CD4-positive, alpha-beta memory T cell (primary cell): ENCODE results near the gene GRHL3. TPM values are rescaled to one million over a fixed set of nuclear protein-coding genes. Genes with fewer than 3 reads are reported as not detected.

ENCODE experiments used
- CTCF ChIA-PET: fragments of 350-600 bp; sonication (Branson Sonifier 250); formaldehyde crosslinking; loops from one replicate; lab custom pipeline; 2021; ENCODE audit warnings: inconsistent platforms; ENCODE audit not compliant: partially characterized antibody; lab: Charles Lee
- POLR2A ChIA-PET: fragments of 350-600 bp; sonication (Branson Sonifier 250); formaldehyde crosslinking; loops from one replicate; lab custom pipeline; 2021; ENCODE audit not compliant: partially characterized antibody; lab: Charles Lee
- DNase-seq, 5 donors: peaks; one replicate each; pipeline versions ENCODE4 v3.0.0 to v3.0.0-alpha.2; 2020 to 2022; ENCODE audit warnings: mixed read lengths in 1 of 5
- H3K27ac ChIP-seq: one replicate; pipeline ENCODE4 v1.7.0; 2013; ENCODE audit warnings: low read depth, low read length
- H3K27me3 ChIP-seq: 2 replicates; pipeline ENCODE4 v1.7.0; 2013; ENCODE audit warnings: mild to moderate bottlenecking, low read length, moderate library complexity; ENCODE audit not compliant: insufficient read depth
- H3K36me3 ChIP-seq: 2 replicates; pipeline ENCODE4 v1.7.0; 2013; ENCODE audit warnings: mild to moderate bottlenecking, low read length, moderate library complexity; ENCODE audit not compliant: insufficient read depth
- H3K4me1 ChIP-seq: 2 replicates; pipeline ENCODE4 v1.7.0; 2013; ENCODE audit warnings: mild to moderate bottlenecking, low read length, moderate library complexity; ENCODE audit not compliant: insufficient read depth
- H3K4me3 ChIP-seq, 2 donors: one replicate each; pipeline ENCODE4 v1.7.0; 2013; ENCODE audit warnings: low read length in 2 of 2, mild to moderate bottlenecking in 1 of 2
- H3K9me3 ChIP-seq, 2 donors: one replicate each; pipeline ENCODE4 v1.7.0; 2013; ENCODE audit warnings: low read length in 2 of 2, control low read depth in 1 of 2; ENCODE audit not compliant: control insufficient read depth in 1 of 2
- H3K27ac Mint-ChIP-seq, 7 donors: one replicate each; pipeline ENCODE4 v1.8.0; 2020 to 2021; ENCODE audit warnings: mixed read lengths in 7 of 7, mild to moderate bottlenecking in 6 of 7, inconsistent platforms in 3 of 7, moderate library complexity in 3 of 7
- H3K27me3 Mint-ChIP-seq, 2 donors: one replicate each; pipeline ENCODE4 v1.8.0; 2020 to 2021; ENCODE audit warnings: mixed read lengths in 2 of 2
- H3K36me3 Mint-ChIP-seq, 2 donors: one replicate each; pipeline ENCODE4 v1.8.0; 2020 to 2021; ENCODE audit warnings: mixed read lengths in 2 of 2, inconsistent platforms in 1 of 2, mild to moderate bottlenecking in 1 of 2
- H3K4me1 Mint-ChIP-seq, 4 donors: one replicate each; pipeline ENCODE4 v1.8.0; 2020 to 2021; ENCODE audit warnings: mixed read lengths in 4 of 4, mild to moderate bottlenecking in 1 of 4
- H3K4me3 Mint-ChIP-seq, 8 donors: one replicate each; pipeline ENCODE4 v1.8.0; 2020 to 2021; ENCODE audit warnings: mixed read lengths in 8 of 8, mild to moderate bottlenecking in 7 of 8, moderate library complexity in 6 of 8, inconsistent platforms in 3 of 8
- H3K9me3 Mint-ChIP-seq, 8 donors: one replicate each; pipeline ENCODE4 v1.8.0; 2020 to 2021; ENCODE audit warnings: mixed read lengths in 8 of 8, mild to moderate bottlenecking in 5 of 8, inconsistent platforms in 3 of 8, moderate library complexity in 1 of 8
- intact Hi-C: fragments of 100-400 bp; cut with micrococcal nuclease; formaldehyde crosslinking; loops from one replicate; pipeline ENCODE4 v1.15.1; 2023
- polyA plus RNA-seq, 2 donors: library from polyadenylated mRNA; unstranded; fragments of 300-500 nt; fragmentation: Illumina TruSeq; gene quantifications; one replicate each; pipeline ENCODE4 v1.2.3, GENCODE V29; 2021
- total RNA-seq, 2 experiments: library from RNA; stranded (reverse); gene quantifications; one replicate each; pipeline ENCODE4 v1.2.3, GENCODE V29; 2021

Gene GRHL3
- total and polyA plus RNA-seq, 4 experiments from 2014 or later = not detected

DNA sequence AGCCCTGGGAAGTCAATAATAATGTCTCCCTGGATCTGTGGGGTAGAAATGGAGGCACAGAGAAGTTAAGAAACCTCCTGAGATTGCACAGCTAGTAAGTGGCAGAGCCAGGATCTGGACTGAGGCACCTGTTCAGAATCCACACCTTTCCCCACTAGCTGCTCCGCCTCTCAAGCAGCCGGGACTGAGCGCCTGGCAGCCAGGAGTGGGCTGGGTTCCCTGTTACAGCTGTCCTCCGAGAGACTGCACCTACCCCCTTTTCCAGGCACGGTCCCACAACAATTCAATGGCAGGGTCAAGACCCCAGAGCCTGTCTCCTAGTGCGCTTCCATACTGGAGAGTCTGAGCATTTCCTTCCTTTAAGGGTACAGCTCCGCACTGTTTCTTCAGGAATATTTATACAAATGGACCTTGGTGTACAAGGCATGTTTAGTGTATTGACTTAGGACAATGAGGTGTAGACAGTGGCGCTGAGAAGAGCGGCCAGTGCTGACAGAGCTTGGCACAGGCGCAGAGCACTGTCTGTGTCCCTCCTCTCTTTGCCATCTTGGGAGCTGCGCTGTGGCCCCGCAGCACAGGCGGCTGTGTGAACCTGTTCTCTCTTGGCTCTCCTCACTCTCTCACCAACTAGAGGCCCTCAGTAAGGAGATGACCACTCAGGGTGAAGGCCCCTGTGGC, 24.4 kb downstream of the GRHL3 start:
- intact Hi-C loops = no loop called here
- Histone ChIP-seq H3K36me3 (no peaks in the 10 kb centered on the region), H3K27ac (no peak overlapping the region), H3K4me1 (no peaks in the 10 kb centered on the region), H3K4me3 (no peak overlapping the region), H3K9me3 (no peaks in the 10 kb centered on the region), H3K27me3 (peaks cover 4% of the 10 kb centered on the region)
- Mint-ChIP-seq H3K4me1 (no peaks in the 10 kb centered on the region), H3K27me3 (peaks cover 0 to 1% of the 10 kb centered on the region in 2 donors), H3K9me3 (no peaks in the 10 kb centered on the region), H3K4me3 (no peak overlapping the region), H3K36me3 (no peaks in the 10 kb centered on the region), H3K27ac (no peak overlapping the region)
- ChIA-PET POLR2A (no interaction called here), CTCF (no interaction called here)
- no peak for DNase-seq

DNA sequence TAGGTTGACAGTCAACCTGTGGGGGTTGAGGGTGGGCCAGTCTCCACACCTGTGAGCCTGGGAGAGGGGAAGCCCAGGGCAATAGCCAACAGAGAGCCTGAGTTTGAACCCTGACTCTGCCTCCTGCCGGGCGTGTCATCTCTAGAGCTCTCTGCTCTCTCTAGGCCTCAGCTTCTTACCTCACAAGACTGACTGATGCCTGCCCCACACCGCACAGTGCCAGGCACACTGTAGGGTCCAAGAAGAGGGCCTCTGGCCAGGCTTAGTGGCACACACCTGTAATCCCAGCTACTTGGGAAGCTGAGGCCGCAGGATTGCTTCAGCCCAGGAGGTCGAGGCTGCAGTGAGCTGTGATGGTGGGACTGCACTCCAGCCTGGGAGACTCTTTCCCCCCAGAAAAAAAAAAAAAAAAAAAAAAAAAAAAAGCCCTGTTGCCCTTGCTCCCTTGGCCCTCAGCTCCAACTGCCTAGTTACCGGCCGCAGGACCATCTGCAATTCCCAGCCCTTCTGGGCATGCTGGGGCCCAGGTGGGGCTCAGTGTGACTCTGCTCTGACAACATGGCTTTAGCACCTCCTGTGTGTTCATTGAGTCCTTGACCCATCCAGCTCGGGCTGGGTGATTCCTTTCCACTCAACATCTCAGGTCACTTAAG, 25.1 kb downstream of the GRHL3 start:
- Mint-ChIP-seq H3K27me3 (peaks cover 0 to 1% of the 10 kb centered on the region in 2 donors), H3K36me3 (no peaks in the 10 kb centered on the region), H3K27ac (no peak overlapping the region), H3K9me3 (no peaks in the 10 kb centered on the region), H3K4me3 (no peak overlapping the region), H3K4me1 (no peaks in the 10 kb centered on the region)
- H3K4me3 ChIP-seq = no peak overlapping the region
- no peak for DNase-seq
- no peak overlapping the region for H3K27ac ChIP-seq
- ChIA-PET CTCF (no interaction called here), POLR2A (no interaction called here)
- H3K27me3 ChIP-seq = peaks cover 4% of the 10 kb centered on the region
- intact Hi-C loops = no loop called here
- H3K36me3 ChIP-seq = no peaks in the 10 kb centered on the region
- no peaks in the 10 kb centered on the region for H3K4me1 ChIP-seq
- no peaks in the 10 kb centered on the region for H3K9me3 ChIP-seq

DNA sequence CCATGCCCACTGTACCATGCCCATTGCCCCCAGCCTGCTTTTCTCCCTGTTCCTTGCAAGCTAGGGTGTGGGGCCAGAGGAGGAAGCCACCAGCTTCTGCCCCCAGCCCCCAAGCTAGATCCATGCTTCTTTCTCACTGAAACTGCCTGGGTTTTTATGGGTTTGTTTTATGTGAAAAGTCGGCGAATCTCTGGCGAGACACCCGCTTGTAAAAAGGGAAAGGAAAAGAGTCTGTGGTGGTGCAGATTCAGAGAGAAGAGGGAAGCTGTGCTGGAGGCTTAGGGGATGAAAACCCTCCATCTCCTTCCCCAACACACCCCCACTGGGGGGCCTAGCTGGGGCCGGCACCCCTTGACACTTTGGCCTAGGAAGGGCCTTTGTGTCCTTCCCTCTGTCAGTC, 26.2 kb downstream of the GRHL3 start:
- H3K36me3 Mint-ChIP-seq = no peaks in the 10 kb centered on the region
- Histone ChIP-seq H3K4me1 (no peaks in the 10 kb centered on the region), H3K27me3 (peaks cover 4% of the 10 kb centered on the region), H3K36me3 (no peaks in the 10 kb centered on the region), H3K9me3 (no peaks in the 10 kb centered on the region), H3K4me3 (no peak overlapping the region), H3K27ac (no peak overlapping the region)
- intact Hi-C loops = no loop called here
- H3K27ac Mint-ChIP-seq = no peak overlapping the region
- no peak for DNase-seq
- peaks cover 0 to 5% (median under 1%) of the 10 kb centered on the region in 4 donors for H3K4me1 Mint-ChIP-seq
- H3K4me3 Mint-ChIP-seq = no peak overlapping the region
- ChIA-PET CTCF (no interaction called here), POLR2A (no interaction called here)
- peaks cover 0 to 1% of the 10 kb centered on the region in 2 donors for H3K27me3 Mint-ChIP-seq
- H3K9me3 Mint-ChIP-seq = no peaks in the 10 kb centered on the region

DNA sequence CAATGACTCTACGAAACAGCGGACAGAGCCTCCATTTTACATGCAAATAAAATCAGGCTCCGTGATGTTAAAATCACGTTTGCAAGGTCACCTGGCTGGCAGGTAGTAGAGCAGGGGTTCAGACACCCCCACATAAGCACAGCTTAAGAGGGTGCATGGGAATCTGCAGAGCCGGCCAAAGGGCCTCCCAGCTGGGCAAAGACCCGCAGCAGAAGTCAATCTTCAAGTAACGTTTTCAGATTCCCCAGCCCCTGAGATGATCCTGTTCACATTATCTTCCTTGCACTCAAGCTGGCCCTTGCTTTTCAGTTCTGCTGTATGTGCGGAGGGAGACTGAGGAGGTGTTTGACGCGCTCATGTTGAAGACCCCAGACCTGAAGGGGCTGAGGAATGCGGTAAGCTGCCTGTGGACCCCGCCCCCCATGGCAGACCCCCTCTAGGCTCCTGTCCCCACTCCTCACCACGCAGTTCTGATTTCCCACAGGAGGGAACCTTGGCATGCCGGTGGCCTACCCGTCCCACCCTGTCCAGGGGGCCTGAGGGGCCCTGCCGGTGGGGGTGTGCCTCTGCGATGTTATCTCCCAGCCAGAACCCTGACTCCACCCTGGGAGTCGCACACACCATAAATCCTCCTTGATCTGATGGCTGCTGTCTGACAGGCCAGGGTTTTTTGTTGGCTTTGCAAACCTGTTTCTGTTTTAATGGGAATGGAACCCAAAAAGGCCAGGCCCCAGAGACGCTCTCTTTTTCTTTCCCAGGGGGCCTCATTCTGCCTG, 28.2 kb downstream of the GRHL3 start:
- intact Hi-C loops = no loop called here
- Mint-ChIP-seq H3K4me3 (no peak overlapping the region), H3K27me3 (peaks cover 0 to 1% of the 10 kb centered on the region in 2 donors), H3K4me1 (peaks cover 13 to 24% (median 14%) of the 10 kb centered on the region in 4 donors), H3K9me3 (no peaks in the 10 kb centered on the region), H3K36me3 (no peaks in the 10 kb centered on the region), H3K27ac (no peak overlapping the region)
- Histone ChIP-seq H3K27ac (no peak overlapping the region), H3K4me1 (peaks cover 8% of the 10 kb centered on the region), H3K27me3 (peaks cover 4% of the 10 kb centered on the region), H3K4me3 (no peak overlapping the region), H3K9me3 (no peaks in the 10 kb centered on the region), H3K36me3 (no peaks in the 10 kb centered on the region)
- CTCF ChIA-PET = no interaction called here
- no peak for DNase-seq
- POLR2A ChIA-PET = no interaction called here

DNA sequence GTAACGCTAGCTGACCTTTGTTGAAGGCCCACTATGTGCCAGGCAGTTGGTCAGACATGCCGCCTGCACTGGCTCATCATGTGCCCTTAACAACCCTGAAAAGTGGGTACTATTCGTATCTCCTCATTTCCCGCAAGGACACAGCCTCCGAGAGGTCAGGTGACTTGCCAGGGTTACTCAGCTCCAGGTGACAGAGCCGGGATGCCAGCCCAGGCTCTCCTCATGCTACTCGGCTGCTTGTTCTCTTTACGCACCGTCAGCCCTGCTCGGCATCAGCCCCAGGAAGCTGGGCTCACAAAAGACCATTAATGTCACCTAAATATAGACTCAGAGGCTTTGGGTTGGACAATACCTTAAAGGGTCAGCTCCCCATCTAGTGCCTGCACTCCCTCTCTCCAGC, 29.0 kb downstream of the GRHL3 start:
- Mint-ChIP-seq H3K4me3 (no peak overlapping the region), H3K9me3 (no peaks in the 10 kb centered on the region), H3K36me3 (no peaks in the 10 kb centered on the region), H3K27me3 (peaks cover 0 to 1% of the 10 kb centered on the region in 2 donors), H3K27ac (no peak overlapping the region), H3K4me1 (peaks cover 13 to 24% (median 15%) of the 10 kb centered on the region in 4 donors)
- H3K27ac ChIP-seq = no peak overlapping the region
- DNase-seq = no peak
- ChIA-PET POLR2A (no interaction called here), CTCF (no interaction called here)
- peaks cover 4% of the 10 kb centered on the region for H3K27me3 ChIP-seq
- H3K9me3 ChIP-seq = no peaks in the 10 kb centered on the region
- no peak overlapping the region for H3K4me3 ChIP-seq
- intact Hi-C loops = no loop called here
- H3K4me1 ChIP-seq = peaks cover 9% of the 10 kb centered on the region
- no peaks in the 10 kb centered on the region for H3K36me3 ChIP-seq

DNA sequence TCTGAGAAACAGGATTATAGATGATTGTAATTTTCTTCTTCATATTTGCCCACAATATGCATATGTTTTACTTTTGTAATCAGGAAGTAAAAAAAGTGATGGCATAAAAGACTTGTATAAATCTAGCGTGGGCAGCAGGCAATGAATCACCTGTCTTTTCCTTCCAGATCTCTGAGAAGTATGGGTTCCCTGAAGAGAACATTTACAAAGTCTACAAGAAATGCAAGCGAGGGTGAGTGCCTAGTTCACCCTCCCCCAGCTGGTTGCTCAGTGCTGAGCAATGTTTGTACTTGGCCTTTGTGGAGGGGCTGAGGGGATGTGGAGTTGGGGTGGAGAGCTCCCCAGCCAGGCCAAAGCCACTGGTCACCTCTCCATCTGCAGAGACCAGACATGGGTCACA, 30.7 kb downstream of the GRHL3 start:
- Mint-ChIP-seq H3K9me3 (no peaks in the 10 kb centered on the region), H3K27ac (peak overlapping the region in 2 of 7 donors; percentile 37 to 87), H3K36me3 (no peaks in the 10 kb centered on the region), H3K4me1 (peaks cover 13 to 24% (median 15%) of the 10 kb centered on the region in 4 donors), H3K4me3 (no peak overlapping the region), H3K27me3 (peaks cover 0 to 1% of the 10 kb centered on the region in 2 donors)
- H3K9me3 ChIP-seq = no peaks in the 10 kb centered on the region
- ChIA-PET POLR2A (no interaction called here), CTCF (interaction anchor here (1.3 kb wide), 1 partner anchor 42 kb away, joined by 4 read pairs; no protein-coding TSS in a partner anchor)
- no peak for DNase-seq
- no peaks in the 10 kb centered on the region for H3K27me3 ChIP-seq
- H3K4me1 ChIP-seq = peaks cover 9% of the 10 kb centered on the region
- H3K27ac ChIP-seq = no peak overlapping the region
- no peaks in the 10 kb centered on the region for H3K36me3 ChIP-seq
- no peak overlapping the region for H3K4me3 ChIP-seq
- intact Hi-C loops = no loop called here

DNA sequence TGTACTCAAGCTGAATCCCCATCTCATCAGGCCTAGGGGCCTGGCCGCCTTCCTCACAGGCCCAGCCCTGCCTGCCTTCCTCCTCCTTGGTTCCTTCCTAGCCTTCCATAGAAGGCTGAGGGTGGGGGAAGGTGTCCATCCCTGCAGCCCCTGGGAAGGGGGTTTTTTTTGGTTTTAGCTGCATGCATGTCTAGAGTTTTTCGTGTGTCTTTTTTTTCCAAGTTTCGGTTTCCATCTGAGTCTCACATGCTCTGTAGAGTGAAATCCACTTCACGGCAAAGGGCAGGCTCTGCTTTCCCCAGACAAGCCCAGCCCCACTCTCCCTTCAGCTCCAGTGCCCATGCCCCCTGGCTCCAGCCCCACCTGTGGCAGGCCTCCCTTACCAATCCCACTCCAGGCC, 32.1 kb downstream of the GRHL3 start:
- Mint-ChIP-seq H3K36me3 (no peaks in the 10 kb centered on the region), H3K9me3 (no peaks in the 10 kb centered on the region), H3K4me1 (peaks cover 13 to 24% (median 15%) of the 10 kb centered on the region in 4 donors), H3K27ac (peak overlapping the region in 5 of 7 donors; percentile 55 to 91 (median 85)), H3K27me3 (no peaks in the 10 kb centered on the region), H3K4me3 (peak overlapping the region; percentile 39 to 88 (median 72))
- H3K36me3 ChIP-seq = no peaks in the 10 kb centered on the region
- POLR2A ChIA-PET = no interaction called here
- H3K27ac ChIP-seq = no peak overlapping the region
- no peak overlapping the region for H3K4me3 ChIP-seq
- no peak for DNase-seq
- H3K9me3 ChIP-seq = no peaks in the 10 kb centered on the region
- H3K27me3 ChIP-seq = no peaks in the 10 kb centered on the region
- peaks cover 9% of the 10 kb centered on the region for H3K4me1 ChIP-seq
- CTCF ChIA-PET = no interaction called here
- intact Hi-C loops = no loop called here
